ENCODE measurements around the gene STIM2. TPM values are rescaled to one million over a fixed set of nuclear protein-coding genes. Genes with fewer than 3 reads are reported as not detected.

Gene STIM2
- total and polyA plus RNA-seq, 2 of the 4 experiments (the other 2 are of a cell fraction): 16.1 to 27.6 TPM

DNA sequence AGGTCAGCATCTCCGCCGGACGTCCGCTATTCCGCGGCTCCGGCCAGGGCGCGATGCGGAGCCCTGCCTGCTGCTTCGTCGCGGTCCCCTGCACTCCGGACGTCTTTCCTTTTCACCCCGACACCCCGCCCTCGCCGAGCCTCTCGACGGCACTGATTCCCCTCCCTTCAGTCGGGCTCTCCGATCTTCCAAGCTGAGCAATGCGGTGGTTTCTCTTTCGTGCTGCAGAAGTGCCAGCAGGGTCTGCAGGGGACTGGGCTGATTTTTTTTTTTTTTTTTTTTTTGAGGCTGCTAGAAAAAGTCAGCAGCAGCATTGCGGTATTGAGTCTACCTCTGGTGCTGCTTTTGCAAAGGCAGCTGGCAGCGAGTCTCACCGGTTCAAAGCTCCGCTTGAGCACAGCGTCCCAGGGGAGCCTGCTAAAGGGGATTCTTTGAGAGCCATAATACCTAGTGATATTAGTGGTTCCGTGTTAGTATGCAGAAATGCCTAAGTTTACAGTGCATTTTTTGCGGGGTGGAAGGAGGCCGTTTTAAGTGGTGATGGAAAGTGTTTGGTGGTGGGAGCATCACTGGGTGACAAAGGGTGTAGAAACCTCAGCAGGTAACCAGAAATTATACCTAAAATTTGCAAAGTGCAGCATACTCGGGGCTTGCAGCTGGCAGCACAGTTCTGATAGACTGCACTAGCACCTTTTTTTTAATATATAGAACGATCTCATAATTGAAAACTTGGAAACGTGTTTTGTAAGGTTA is 969 bp downstream of the STIM2 start:
- Histone ChIP-seq H3K56ac (ENCODE audit: extremely low read depth, insufficient read depth, low read length) (no peak overlapping the region), H3K4me2 (ENCODE audit: low read depth, low read length) (peak overlapping the region; percentile 83), H3K23ac (ENCODE audit: low read depth, low read length) (peak overlapping the region; percentile 43; the same call in 1 of the 2 replicates), H2BK5ac (ENCODE audit: low read depth, low read length, poor library complexity, severe bottlenecking) (peak overlapping the region; percentile 71), H3K9me3 (ENCODE audit: control insufficient read depth, insufficient read depth, low read length) (no peaks in the 10 kb centered on the region), H3K4ac (ENCODE audit: low read depth, low read length) (no peak overlapping the region; the same call in 1 of the 2 replicates), H3K14ac (replicated peaks; ENCODE audit: low read depth, low read length) (peak overlapping the region; percentile 29; the same call in 1 of the 2 replicates), H2AK5ac (ENCODE audit: low read depth, low read length) (no peak overlapping the region), H2BK20ac (ENCODE audit: low read depth, low read length) (no peak overlapping the region), H2AFZ (replicated peaks; ENCODE audit: low read length, poor library complexity) (peak overlapping the region; percentile 98), H2BK15ac (ENCODE audit: low read depth, low read length) (no peak overlapping the region), H3K18ac (ENCODE audit: low read depth, low read length) (peak overlapping the region; percentile 5; the same call in 1 of the 2 replicates), H3K4me3 (ENCODE audit: insufficient read depth, low read depth, low read length) (peak overlapping the region; percentile 62), H4K8ac (ENCODE audit: low read depth in 2 of 2, low read length in 2 of 2) (no peak overlapping the region; a peak in 1 of 4 replicates), H4K20me1 (ENCODE audit: insufficient read depth, low read length) (peaks cover 4% of the 10 kb centered on the region), H2BK120ac (ENCODE audit: low read depth, low read length) (no peak overlapping the region), H3K27me3 (ENCODE audit: control insufficient read depth, insufficient read depth, low read length) (no peaks in the 10 kb centered on the region), H3K79me1 (ENCODE audit: low read depth in 1 of 2, low read length in 2 of 2) (peaks cover 14 to 29% of the 10 kb centered on the region in 2 experiments), H4K5ac (ENCODE audit: low read depth, low read length) (no peak overlapping the region), H2AK9ac (replicated peaks; ENCODE audit: low read depth, low read length, poor library complexity) (peak overlapping the region; percentile 28), H4K91ac (ENCODE audit: insufficient read depth, low read depth, low read length) (no peak overlapping the region), H3K27ac (ENCODE audit: insufficient read depth, low read length) (peak overlapping the region; percentile 48), H3K4me1 (ENCODE audit: control insufficient read depth, insufficient read depth, low read length) (peaks cover 8% of the 10 kb centered on the region; the same call in 1 of the 2 replicates), H3K9me1 (ENCODE audit: insufficient read depth, low read length) (peaks cover 3% of the 10 kb centered on the region; the same call in 1 of the 2 replicates), H3K36me3 (ENCODE audit: control insufficient read depth, insufficient read depth, low read length) (no peaks in the 10 kb centered on the region), H3K9ac (ENCODE audit: low read depth, low read length) (peak overlapping the region; percentile 85)
- dilution Hi-C loops (cut with HindIII; ENCODE audit: low sequenced_read_pairs, unreplicated experiment) (no loop called here), in situ Hi-C loops (cut with MboI; ENCODE audit: low sequenced_read_pairs) (loop anchor here (25.0 kb wide), 1 partner anchor 524 kb away; no protein-coding TSS in a partner anchor), intact Hi-C loops (cut with micrococcal nuclease) (loop anchor here (1.0 to 10.0 kb wide), 4 partner anchors 142 to 537 kb away; partner anchors contain the start of genes RBPJ and TBC1D19)
- ChIA-PET POLR2A (ENCODE audit: unreplicated experiment) (interaction anchor here (1.0 kb wide), 1 partner anchor 18 kb away, joined by 6 read pairs; no protein-coding TSS in a partner anchor), CTCF (interaction anchor here (0.6 to 1.2 kb wide), 4 partner anchors 14 to 849 kb away, joined by 3 to 4 read pairs (median 3); no protein-coding TSS in a partner anchor)
- TF ChIP-seq RAD21 (IDR thresholded peaks at IDR 0.05; ENCODE audit: low read length) (0 out of 2 replicates have a peak, but pooled peaks have one; percentile 2), ELK1 (IDR thresholded peaks at IDR 0.05; ENCODE audit: borderline replicate concordance, low read depth, low read length) (no peak)
- WGBS, 2 experiments (ENCODE audit: extremely low coverage in 2 of 2, insufficient read length in 1 of 2): 0% methylated on average over 12 of the region's 36 CpGs; no CpG with 5 or more reads in 1 of the 2 experiments
- peak; percentile 13 for ATAC-seq (ENCODE audit: low read depth)
- DNase-seq: peak; percentile 65
- no TSS peak for BruUV-seq (replicated peaks)
